ENCODE results near the gene ETNPPL. TPM values are rescaled to one million over a fixed set of nuclear protein-coding genes. Genes with fewer than 3 reads are reported as not detected.

ETNPPL gene
- polyA plus RNA-seq, 1 of the 3 experiments (the other 2 are of a cell fraction): not detected

GRCh38 chr4:108783665-108784463 lies 21.0 kb upstream of the ETNPPL start (continued):
- peak; percentile 40 for TF ChIP-seq RAD21 (IDR thresholded peaks at IDR 0.05; ENCODE audit: low read length)

- no peak for DNase-seq
- no peak overlapping the region for H3K27ac ChIP-seq (ENCODE audit: low read depth in 2 of 2, low read length in 1 of 2)
- CTCF ChIA-PET: no interaction called here
- no peak overlapping the region for H3K4me3 ChIP-seq (ENCODE audit: low read depth in 2 of 2, low read length in 1 of 2)
- no peaks in the 10 kb centered on the region for H3K36me3 ChIP-seq (replicated peaks in 1 of 2; ENCODE audit: control insufficient read depth in 1 of 2, insufficient read depth in 2 of 2, low read length in 1 of 2)
- H3K9me3 ChIP-seq: no peaks in the 10 kb centered on the region
- no peak for TF ChIP-seq USF2 (IDR thresholded peaks at IDR 0.05; ENCODE audit: borderline replicate concordance, low read depth, low read length)
- TF ChIP-seq TEAD4 (IDR thresholded peaks at IDR 0.05; ENCODE audit: borderline replicate concordance, insufficient read depth): no peak
- TF ChIP-seq JUND (IDR thresholded peaks at IDR 0.05): no peak
- TF ChIP-seq USF1 (IDR thresholded peaks at IDR 0.05; ENCODE audit: borderline replicate concordance, low read depth): no peak
- TF ChIP-seq CHD2 (IDR thresholded peaks at IDR 0.05; ENCODE audit: low read length, partially characterized antibody): no peak
- no peak for TF ChIP-seq FOXJ3 (CRISPR knock-in tag; IDR thresholded peaks at IDR 0.05)
- no peak for TF ChIP-seq RXRA (IDR thresholded peaks at IDR 0.05; ENCODE audit: borderline replicate concordance, low read depth)
- no peak for TF ChIP-seq SIN3A (IDR thresholded peaks at IDR 0.05; ENCODE audit: borderline replicate concordance, low read depth, low read length)
- no peak for TF ChIP-seq CTCF (IDR thresholded peaks at IDR 0.05)
- no peak for TF ChIP-seq TAF1 (IDR thresholded peaks at IDR 0.05; ENCODE audit: borderline replicate concordance, low read depth, low read length)
- H3K4me1 ChIP-seq (ENCODE audit: control insufficient read depth in 1 of 2, insufficient read depth in 2 of 2, low read depth in 1 of 2, low read length in 1 of 2): no peaks in the 10 kb centered on the region
- no peaks in the 10 kb centered on the region for H3K9me2 ChIP-seq
- no peaks in the 10 kb centered on the region for H3K79me2 ChIP-seq (ENCODE audit: insufficient read depth)
- H2AFZ ChIP-seq (ENCODE audit: low read depth): no peak overlapping the region
- H3F3A ChIP-seq (replicated peaks; ENCODE audit: insufficient read depth): no peaks in the 10 kb centered on the region
- POLR2A ChIA-PET: no interaction called here
- no peak overlapping the region for H3K9ac ChIP-seq
- no peak overlapping the region for H3K4me2 ChIP-seq
- no peaks in the 10 kb centered on the region for H4K20me1 ChIP-seq (ENCODE audit: insufficient read depth)
- peaks cover 11% of the 10 kb centered on the region; the same call in 1 of the 2 replicates for H3K27me3 ChIP-seq (ENCODE audit: insufficient read depth)
These were observed 17.1 kb upstream of the ETNPPL start for GRCh38 chr4:108779958-108780357.

- Histone ChIP-seq H4K20me1 (ENCODE audit: insufficient read depth) (no peaks in the 10 kb centered on the region), H3K27me3 (ENCODE audit: insufficient read depth) (peaks cover 11% of the 10 kb centered on the region; the same call in 1 of the 2 replicates), H3K9me3 (no peaks in the 10 kb centered on the region), H3K9me2 (no peaks in the 10 kb centered on the region), H3K4me3 (ENCODE audit: low read depth in 2 of 2, low read length in 1 of 2) (no peak overlapping the region), H3K36me3 (replicated peaks in 1 of 2; ENCODE audit: control insufficient read depth in 1 of 2, insufficient read depth in 2 of 2, low read length in 1 of 2) (no peaks in the 10 kb centered on the region), H3K79me2 (ENCODE audit: insufficient read depth) (no peaks in the 10 kb centered on the region), H3F3A (replicated peaks; ENCODE audit: insufficient read depth) (no peaks in the 10 kb centered on the region), H3K9ac (no peak overlapping the region), H3K4me1 (ENCODE audit: control insufficient read depth in 1 of 2, insufficient read depth in 2 of 2, low read depth in 1 of 2, low read length in 1 of 2) (no peaks in the 10 kb centered on the region), H2AFZ (ENCODE audit: low read depth) (no peak overlapping the region), H3K4me2 (no peak overlapping the region), H3K27ac (ENCODE audit: low read depth in 2 of 2, low read length in 1 of 2) (no peak overlapping the region)
- ChIA-PET CTCF (no interaction called here), POLR2A (no interaction called here)
- no peak for TF ChIP-seq ELF1 (IDR thresholded peaks at IDR 0.05)
- WGBS (ENCODE audit: low lambda C conversion rate): 4% methylated on average over 2 of the region's 2 CpGs
- no peak for DNase-seq
These were observed 14.5 kb upstream of the ETNPPL start for GRCh38 chr4:108777388-108777787.
